HEK293T (cell line): Measurements from ENCODE around the gene SRM.
A peak's percentile ranks its signal among the peaks of the same experiment; 100 is the strongest.
"Not testable (repeated sequence)": the region's sequence is repeated elsewhere in the genome, so short reads cannot be mapped to it uniquely, and the experiment has no call there.

ENCODE experiments used
- CTCF ChIA-PET: fragments of 350-600 bp; formaldehyde crosslinking; extraction: SDS; loops from one replicate; lab custom pipeline; 2021; ENCODE audit warnings: antibody characterized with exemption, inconsistent platforms; lab: Yijun Ruan, JAX
- POLR2A ChIA-PET: fragments of 350-600 bp; formaldehyde crosslinking; extraction: SDS; loops from one replicate; lab custom pipeline; 2020; ENCODE audit warnings: antibody characterized with exemption, inconsistent platforms; lab: Yijun Ruan, JAX
- DNase-seq: peaks from one replicate; pipeline ENCODE4 v3.0.0; 2012; ENCODE audit warnings: mixed read lengths; ENCODE audit errors: extremely low spot score
- ARNT ChIP-seq: fragments of 450-650 bp; IDR thresholded peaks from 2 replicates; pipeline ENCODE4 v1.6.1; 2017; ENCODE audit warnings: mild to moderate bottlenecking
- BHLHE40 ChIP-seq: fragments of 450-650 bp; IDR thresholded peaks from 2 replicates; pipeline ENCODE4 v1.6.1; 2016; ENCODE audit warnings: mild to moderate bottlenecking, moderate library complexity, borderline replicate concordance
- CTBP1 ChIP-seq: fragments of 450-650 bp; IDR thresholded peaks from 2 replicates; pipeline ENCODE4 v1.6.1; 2016; ENCODE audit warnings: borderline replicate concordance
- ELF4 ChIP-seq: fragments of 450-650 bp; IDR thresholded peaks from 2 replicates; pipeline ENCODE4 v1.6.1; 2017; ENCODE audit warnings: antibody characterized with exemption
- FOXA1 ChIP-seq: fragments of 450-650 bp; IDR thresholded peaks from 2 replicates; pipeline ENCODE4 v1.6.1; 2016; ENCODE audit warnings: mild to moderate bottlenecking
- FOXK2 ChIP-seq: fragments of 450-650 bp; IDR thresholded peaks from 2 replicates; pipeline ENCODE4 v1.6.1; 2016; ENCODE audit warnings: mild to moderate bottlenecking
- FOXM1 ChIP-seq: fragments of 450-650 bp; IDR thresholded peaks from 2 replicates; pipeline ENCODE4 v1.6.1; 2017; ENCODE audit warnings: mild to moderate bottlenecking, borderline replicate concordance
- HDGF ChIP-seq: fragments of 450-650 bp; IDR thresholded peaks from 2 replicates; pipeline ENCODE4 v1.6.1; 2017; ENCODE audit warnings: antibody characterized with exemption, borderline replicate concordance
- L3MBTL2 ChIP-seq: fragments of 450-650 bp; conservative IDR thresholded peaks from 2 replicates; pipeline ENCODE4 v1.6.1; 2016; ENCODE audit warnings: mild to moderate bottlenecking
- LEF1 ChIP-seq: fragments of 450-650 bp; IDR thresholded peaks from 2 replicates; pipeline ENCODE4 v1.6.1; 2017; ENCODE audit warnings: mild to moderate bottlenecking, borderline replicate concordance
- NFRKB ChIP-seq: fragments of 450-650 bp; IDR thresholded peaks from 2 replicates; pipeline ENCODE4 v1.6.1; 2016; ENCODE audit warnings: mild to moderate bottlenecking, moderate library complexity
- PKNOX1 ChIP-seq: fragments of 450-650 bp; IDR thresholded peaks from 2 replicates; pipeline ENCODE4 v1.6.1; 2016
- SP1 ChIP-seq: fragments of 450-650 bp; IDR thresholded peaks from 2 replicates; pipeline ENCODE4 v1.6.1; 2017
- SUZ12 ChIP-seq: fragments of 450-650 bp; IDR thresholded peaks from 2 replicates; pipeline ENCODE4 v1.6.1; 2016; ENCODE audit warnings: mild to moderate bottlenecking
- TARDBP ChIP-seq: fragments of 450-650 bp; IDR thresholded peaks from 2 replicates; pipeline ENCODE4 v1.6.1; 2016
- ZNF384 ChIP-seq: fragments of 450-650 bp; IDR thresholded peaks from 2 replicates; pipeline ENCODE4 v1.6.1; 2016

The SRM gene

GRCh38 chr1:11059968-11060830 is at the start of gene SRM:
TSS of gene SRM (minus strand) at chr1:11060018. CDS start at chr1:11059943, 75 bp downstream.
- ChIA-PET CTCF (interaction anchor here (3.1 kb wide), 1 partner anchor 23 kb away, joined by 20 read pairs; no protein-coding TSS in a partner anchor), POLR2A (interaction anchor here (0.6 to 1.8 kb wide), 11 partner anchors 8 to 48 kb away, joined by 3 to 10 read pairs (median 4); partner anchors contain the start of genes EXOSC10 and TARDBP)
- DNase-seq = peak; percentile 97
- no peak for TF ChIP-seq FOXK2
- peak; percentile 43; the same call in 1 of the 2 replicates for TF ChIP-seq LEF1
- peak; percentile 39; the same call in 1 of the 2 replicates for TF ChIP-seq PKNOX1
- no peak for TF ChIP-seq ELF4

GRCh38 chr1:11109047-11109760 is 49.4 kb upstream of the SRM start:
- TF ChIP-seq BHLHE40 (no peak), LEF1 (no peak), FOXK2 (no peak), ELF4 (no peak), L3MBTL2 (no peak), FOXM1 (no peak), SP1 (no peak), TARDBP (no peak), NFRKB (no peak), ZNF384 (no peak)
- ChIA-PET POLR2A (no interaction called here), CTCF (no interaction called here)
- DNase-seq = no peak

GRCh38 chr1:11107599-11107998 is 47.8 kb upstream of the SRM start:
- TF ChIP-seq TARDBP (no peak), LEF1 (no peak), FOXK2 (no peak), FOXM1 (no peak), SP1 (no peak)
- POLR2A ChIA-PET = interaction anchor here (1.0 kb wide), 1 partner anchor 8 kb away, joined by 4 read pairs; the partner anchor contains the start of gene EXOSC10
- CTCF ChIA-PET = no interaction called here
- no peak for DNase-seq

- no peak for DNase-seq
- ChIA-PET CTCF (no interaction called here), POLR2A (no interaction called here)
- no peak for TF ChIP-seq L3MBTL2
- TF ChIP-seq PKNOX1 = no peak
- TF ChIP-seq ELF4 = no peak
- no peak for TF ChIP-seq BHLHE40
- TF ChIP-seq FOXA1 = no peak
- no peak for TF ChIP-seq NFRKB
- no peak for TF ChIP-seq HDGF
- no peak for TF ChIP-seq ZNF384
- TF ChIP-seq CTBP1 = no peak
- no peak for TF ChIP-seq FOXM1
- TF ChIP-seq SP1 = no peak
- TF ChIP-seq TARDBP = no peak
- TF ChIP-seq FOXK2 = no peak
- no peak for TF ChIP-seq SUZ12
Measured at GRCh38 chr1:11105586-11105985, 45.8 kb upstream of the SRM start.

GRCh38 chr1:11101347-11101746 is 41.5 kb upstream of the SRM start:
- ChIA-PET POLR2A (no interaction called here), CTCF (no interaction called here)
- DNase-seq = no peak
- TF ChIP-seq FOXM1 (no peak), ELF4 (no peak), PKNOX1 (no peak), FOXA1 (no peak), L3MBTL2 (no peak), SUZ12 (no peak), ARNT (no peak), SP1 (no peak), FOXK2 (no peak), LEF1 (no peak), CTBP1 (no peak), ZNF384 (no peak), NFRKB (no peak), BHLHE40 (no peak), HDGF (no peak), TARDBP (no peak)

- POLR2A ChIA-PET, DNase-seq, CTCF ChIA-PET: not testable (repeated sequence)
Measured at GRCh38 chr1:11100806-11101205, 41.0 kb upstream of the SRM start.
